Renal pelvis (tissue), 12 donors: ENCODE data around the gene ARL3. TPM values are rescaled to one million over a fixed set of nuclear protein-coding genes. Genes with fewer than 3 reads are reported as not detected.
"Not testable (repeated sequence)": the region's sequence is repeated elsewhere in the genome, so short reads cannot be mapped to it uniquely, and the experiment has no call there.

Experiments
- DNase-seq: peaks from one replicate; pipeline ENCODE4 v3.0.0-alpha.2; 2013
- long read RNA-seq, 16 experiments: transcript quantifications; one replicate each; lab custom pipeline, GENCODE V29; 2026
- polyA plus RNA-seq, 3 donors: library from polyadenylated mRNA; unstranded; fragments of 120-200 nt; gene quantifications; one replicate each; pipeline ENCODE4 v1.2.1, GENCODE V29; 2013; ENCODE audit not compliant: insufficient read length in 3 of 3

Gene ARL3, protein sequence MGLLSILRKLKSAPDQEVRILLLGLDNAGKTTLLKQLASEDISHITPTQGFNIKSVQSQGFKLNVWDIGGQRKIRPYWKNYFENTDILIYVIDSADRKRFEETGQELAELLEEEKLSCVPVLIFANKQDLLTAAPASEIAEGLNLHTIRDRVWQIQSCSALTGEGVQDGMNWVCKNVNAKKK
- 10 to 100 TPM; 30.5 to 31.3 (median 30.9) TPM for polyA plus RNA-seq
- long read RNA-seq, donor 1, transcript ARL3-201 (6 exons, 3,844 nt): major isoform, 65 of 82 reads
- long read RNA-seq, donor 1, partial matches to known transcripts: 17 of 82 reads
- long read RNA-seq, donor 1, other reads (novel, unspliced or antisense): 0 of 82 reads
- long read RNA-seq, donor 2, transcript ARL3-201 (6 exons, 3,844 nt): major isoform, 74 of 100 reads
- long read RNA-seq, donor 2, partial matches to known transcripts: 20 of 100 reads
- long read RNA-seq, donor 2, other reads (novel, unspliced or antisense): 6 of 100 reads
- long read RNA-seq, donor 3, transcript ARL3-201 (6 exons, 3,844 nt): major isoform, 52 of 81 reads
- long read RNA-seq, donor 3, partial matches to known transcripts: 29 of 81 reads
- long read RNA-seq, donor 3, other reads (novel, unspliced or antisense): 0 of 81 reads
- long read RNA-seq, donor 4, transcript ARL3-201 (6 exons, 3,844 nt): major isoform, 73 of 236 reads
- long read RNA-seq, donor 4, partial matches to known transcripts: 157 of 236 reads
- long read RNA-seq, donor 4, other reads (novel, unspliced or antisense): 6 of 236 reads
- long read RNA-seq, donor 5, transcript ARL3-201 (6 exons, 3,844 nt): major isoform, 27 of 52 reads
- long read RNA-seq, donor 5, partial matches to known transcripts: 25 of 52 reads
- long read RNA-seq, donor 5, other reads (novel, unspliced or antisense): 0 of 52 reads
- long read RNA-seq, donor 6, transcript ARL3-201 (6 exons, 3,844 nt): major isoform, 76 of 92 reads
- long read RNA-seq, donor 6, partial matches to known transcripts: 16 of 92 reads
- long read RNA-seq, donor 6, other reads (novel, unspliced or antisense): 0 of 92 reads
- long read RNA-seq, donor 7, transcript ARL3-201 (6 exons, 3,844 nt): major isoform, 65 of 119 reads
- long read RNA-seq, donor 7, partial matches to known transcripts: 54 of 119 reads
- long read RNA-seq, donor 7, other reads (novel, unspliced or antisense): 0 of 119 reads
- long read RNA-seq, donor 8, transcript ARL3-201 (6 exons, 3,844 nt): major isoform, 19 of 28 reads
- long read RNA-seq, donor 8, partial matches to known transcripts: 9 of 28 reads
- long read RNA-seq, donor 8, other reads (novel, unspliced or antisense): 0 of 28 reads
- long read RNA-seq, donor 9, transcript ARL3-201 (6 exons, 3,844 nt): major isoform, 85 of 120 reads
- long read RNA-seq, donor 9, partial matches to known transcripts: 35 of 120 reads
- long read RNA-seq, donor 9, other reads (novel, unspliced or antisense): 0 of 120 reads
- long read RNA-seq, donor 10, transcript ARL3-201 (6 exons, 3,844 nt): major isoform, 61 of 96 reads
- long read RNA-seq, donor 10, partial matches to known transcripts: 12 of 96 reads
- long read RNA-seq, donor 10, other reads (novel, unspliced or antisense): 23 of 96 reads
- long read RNA-seq, donor 11, transcript ARL3-201 (6 exons, 3,844 nt): major isoform, 39 of 48 reads
- long read RNA-seq, donor 11, partial matches to known transcripts: 9 of 48 reads
- long read RNA-seq, donor 11, other reads (novel, unspliced or antisense): 0 of 48 reads
- long read RNA-seq, donor 12, transcript ARL3-201 (6 exons, 3,844 nt): major isoform, 93 of 336 reads
- long read RNA-seq, donor 12, partial matches to known transcripts: 206 of 336 reads
- long read RNA-seq, donor 12, other reads (novel, unspliced or antisense): 37 of 336 reads
- long read RNA-seq, donor 13, transcript ARL3-201 (6 exons, 3,844 nt): major isoform, 35 of 65 reads
- long read RNA-seq, donor 13, partial matches to known transcripts: 25 of 65 reads
- long read RNA-seq, donor 13, other reads (novel, unspliced or antisense): 5 of 65 reads
- long read RNA-seq, donor 14: 0 reads
- long read RNA-seq, donor 15, transcript ARL3-201 (6 exons, 3,844 nt): major isoform, 67 of 97 reads
- long read RNA-seq, donor 15, partial matches to known transcripts: 30 of 97 reads
- long read RNA-seq, donor 15, other reads (novel, unspliced or antisense): 0 of 97 reads
- long read RNA-seq, donor 16, transcript ARL3-201 (6 exons, 3,844 nt): major isoform, 60 of 123 reads
- long read RNA-seq, donor 16, partial matches to known transcripts: 52 of 123 reads
- long read RNA-seq, donor 16, other reads (novel, unspliced or antisense): 11 of 123 reads

DNA sequence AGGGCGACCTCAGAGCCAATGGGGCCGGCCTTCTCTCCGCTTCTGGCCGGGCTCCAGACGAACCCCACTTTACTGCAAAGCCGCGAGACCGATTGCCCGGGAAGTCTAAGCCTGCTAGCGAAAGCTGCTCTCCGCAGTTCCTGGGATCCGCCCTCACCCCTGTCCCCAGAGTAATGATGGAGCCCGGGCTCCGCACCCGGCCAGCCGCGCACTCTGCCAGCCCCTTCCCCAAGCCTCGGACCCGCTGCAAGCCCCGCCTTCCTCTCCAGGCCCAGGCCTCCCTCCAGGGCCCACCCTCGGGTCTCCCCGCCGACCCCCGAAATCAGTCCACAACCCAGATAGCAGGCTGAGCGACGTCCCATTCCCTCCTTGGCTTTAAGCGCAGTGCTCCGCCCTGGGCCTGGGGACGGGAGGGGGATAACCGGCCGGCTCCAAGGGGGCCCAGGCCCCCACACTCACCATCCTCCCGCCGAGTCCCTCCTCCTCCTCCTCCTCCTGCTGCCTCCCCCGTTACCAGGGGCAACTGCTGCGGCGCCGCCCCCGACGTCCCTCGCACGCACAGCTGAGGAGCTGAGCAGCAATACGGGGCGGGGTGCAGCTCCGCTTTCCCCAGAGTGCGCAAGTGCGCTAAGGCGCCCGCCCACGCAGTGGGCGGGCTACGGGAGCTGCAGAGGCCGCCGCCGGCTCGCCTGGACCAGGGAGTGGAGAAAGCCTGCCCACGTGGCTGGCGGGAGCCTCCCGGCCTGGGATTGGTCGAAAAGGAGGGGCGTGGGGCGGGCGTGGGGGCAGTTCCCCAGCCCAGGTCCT lies at the start of gene ARL3:
Gene ARL3, minus strand, starts transcription at position 584 of the 807 bp plus-strand sequence. Its CDS starts 122 bp downstream, at position 462.
- DNase-seq: peak; percentile 99

GRCh38 chr10:102763037-102763607 lies 48.9 kb upstream of the ARL3 start:
- no peak for DNase-seq

- no peak for DNase-seq
Measured at GRCh38 chr10:102762401-102763015, 48.3 kb upstream of the ARL3 start.

DNA sequence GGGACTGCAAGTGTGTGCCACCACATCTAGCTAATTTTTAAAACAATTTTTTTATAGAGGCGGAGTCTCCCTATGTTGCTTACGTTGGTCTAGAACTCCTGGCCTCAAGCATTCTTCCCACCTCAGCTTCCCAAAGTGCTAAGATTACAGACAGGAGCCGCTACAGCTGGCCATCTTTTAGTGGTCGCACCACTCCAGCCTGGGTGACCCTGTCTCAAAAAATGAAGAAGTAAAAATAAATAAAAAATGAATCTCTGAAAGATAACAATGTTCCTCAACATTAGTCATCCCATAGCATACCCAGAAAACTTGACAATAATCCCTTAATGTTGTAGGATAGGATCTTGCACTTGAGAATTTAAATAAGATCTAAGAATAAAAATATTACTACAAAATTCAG lies 47.8 kb upstream of the ARL3 start:
- no peak for DNase-seq

DNA sequence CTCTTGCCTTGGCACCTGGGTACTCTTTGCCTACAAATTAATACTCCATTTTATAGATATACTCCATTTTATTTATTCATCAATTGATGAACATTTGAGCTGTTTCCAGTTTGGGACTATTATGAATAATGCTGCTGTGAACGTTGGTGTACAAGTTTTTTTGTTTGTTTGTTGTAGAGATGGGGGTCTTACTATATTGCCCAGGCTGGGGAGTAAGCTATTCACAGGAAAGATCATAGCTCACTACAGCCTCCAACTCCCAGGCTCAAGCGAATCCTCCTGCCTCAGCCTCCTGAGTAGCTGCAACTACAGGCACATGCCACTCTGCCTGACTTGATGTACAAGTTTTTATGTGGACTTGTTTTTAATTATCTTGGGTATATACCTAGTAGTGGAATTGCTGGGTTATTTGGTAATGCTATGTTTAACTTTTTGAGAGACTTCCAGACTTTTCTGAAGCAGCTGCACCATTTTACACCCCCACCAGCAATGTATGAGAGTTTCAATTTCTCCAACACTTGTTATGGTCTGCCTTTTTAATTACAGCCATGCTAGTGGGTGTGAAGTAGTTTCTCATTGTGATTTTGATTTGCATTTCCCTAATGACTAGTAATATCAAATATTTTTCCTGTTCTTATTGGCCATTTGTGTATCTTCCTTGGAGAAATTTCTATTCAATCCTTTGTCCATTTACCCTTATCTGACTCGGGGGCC lies 45.5 kb upstream of the ARL3 start:
- DNase-seq: no peak

GRCh38 chr10:102758933-102759262 lies 44.7 kb upstream of the ARL3 start:
- DNase-seq: not testable (repeated sequence)

GRCh38 chr10:102758240-102758932 lies 44.2 kb upstream of the ARL3 start:
- peak; percentile 67 for DNase-seq

- no peak for DNase-seq
Measured at GRCh38 chr10:102757323-102757722, 43.1 kb upstream of the ARL3 start.

GRCh38 chr10:102753718-102754117 lies 39.5 kb upstream of the ARL3 start:
- no peak for DNase-seq

DNA sequence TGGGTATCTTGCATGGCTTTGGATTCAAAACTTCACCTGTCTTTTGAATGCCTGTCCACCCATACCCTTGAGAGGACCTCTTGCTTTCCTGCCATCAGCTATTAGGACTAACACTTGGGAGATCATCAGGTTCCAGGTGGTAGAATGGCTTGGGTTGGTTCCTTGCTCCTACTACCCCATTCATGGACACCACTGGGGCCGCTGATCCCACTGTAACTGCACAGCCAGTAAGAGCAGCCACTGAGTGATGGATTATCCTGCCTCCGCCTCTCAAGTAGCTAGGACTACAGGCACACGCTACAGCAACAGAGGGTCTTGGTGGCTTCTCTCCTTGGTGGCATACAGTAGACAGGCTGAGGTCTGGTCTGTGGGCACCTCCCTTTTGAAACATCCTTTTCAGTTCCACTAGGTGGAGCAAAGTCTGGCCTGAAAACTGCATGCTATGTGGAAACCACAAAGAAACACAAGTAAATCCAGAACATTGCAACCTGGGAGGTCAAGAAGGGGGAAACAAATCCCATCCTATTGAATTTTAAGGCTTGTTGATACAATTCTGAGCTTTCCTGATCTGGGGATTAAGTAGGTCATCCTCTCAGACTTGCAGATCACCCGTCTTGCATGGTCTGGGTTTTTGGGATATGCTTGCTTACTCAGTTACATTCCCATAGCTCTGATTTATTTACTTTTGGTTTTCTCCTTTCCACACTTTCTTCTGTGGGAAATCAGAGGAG lies 38.9 kb upstream of the ARL3 start:
- DNase-seq: peak; percentile 47

DNA sequence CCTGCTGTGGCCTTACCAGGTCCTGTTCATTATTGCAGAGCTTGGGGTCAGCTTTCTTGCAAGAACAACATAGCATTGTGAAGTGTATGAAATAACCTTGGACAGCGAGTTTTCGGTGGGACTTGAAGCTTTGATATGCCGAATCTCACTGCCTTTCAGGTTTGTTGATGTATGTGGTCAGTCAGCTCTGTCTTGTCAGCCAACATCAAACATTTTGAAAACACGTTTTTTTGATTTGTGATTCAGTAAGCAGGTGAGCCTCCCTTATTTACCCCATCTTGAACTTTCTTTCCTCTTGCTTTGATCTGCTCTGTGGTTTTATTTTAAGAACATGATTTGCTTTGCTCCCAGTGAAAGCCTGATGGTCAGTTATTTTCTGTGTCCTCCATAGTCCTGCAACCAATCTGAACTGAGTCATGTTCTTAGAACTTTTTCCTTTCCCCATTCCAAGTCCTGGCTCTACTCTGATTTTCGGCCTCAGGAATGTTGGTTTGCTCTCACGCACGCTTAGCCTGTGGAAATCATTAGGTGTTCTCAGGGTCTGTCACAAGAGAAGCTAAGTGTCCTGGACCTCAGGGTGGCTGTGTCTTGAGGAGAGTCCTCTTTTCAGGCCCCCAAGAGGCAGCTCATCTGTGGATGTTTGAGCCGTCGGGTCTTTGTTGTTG lies 38.2 kb upstream of the ARL3 start:
- DNase-seq: no peak

GRCh38 chr10:102745157-102745556 lies 31.0 kb upstream of the ARL3 start:
- DNase-seq: no peak

GRCh38 chr10:102744374-102745051 lies 30.3 kb upstream of the ARL3 start:
- no peak for DNase-seq

DNA sequence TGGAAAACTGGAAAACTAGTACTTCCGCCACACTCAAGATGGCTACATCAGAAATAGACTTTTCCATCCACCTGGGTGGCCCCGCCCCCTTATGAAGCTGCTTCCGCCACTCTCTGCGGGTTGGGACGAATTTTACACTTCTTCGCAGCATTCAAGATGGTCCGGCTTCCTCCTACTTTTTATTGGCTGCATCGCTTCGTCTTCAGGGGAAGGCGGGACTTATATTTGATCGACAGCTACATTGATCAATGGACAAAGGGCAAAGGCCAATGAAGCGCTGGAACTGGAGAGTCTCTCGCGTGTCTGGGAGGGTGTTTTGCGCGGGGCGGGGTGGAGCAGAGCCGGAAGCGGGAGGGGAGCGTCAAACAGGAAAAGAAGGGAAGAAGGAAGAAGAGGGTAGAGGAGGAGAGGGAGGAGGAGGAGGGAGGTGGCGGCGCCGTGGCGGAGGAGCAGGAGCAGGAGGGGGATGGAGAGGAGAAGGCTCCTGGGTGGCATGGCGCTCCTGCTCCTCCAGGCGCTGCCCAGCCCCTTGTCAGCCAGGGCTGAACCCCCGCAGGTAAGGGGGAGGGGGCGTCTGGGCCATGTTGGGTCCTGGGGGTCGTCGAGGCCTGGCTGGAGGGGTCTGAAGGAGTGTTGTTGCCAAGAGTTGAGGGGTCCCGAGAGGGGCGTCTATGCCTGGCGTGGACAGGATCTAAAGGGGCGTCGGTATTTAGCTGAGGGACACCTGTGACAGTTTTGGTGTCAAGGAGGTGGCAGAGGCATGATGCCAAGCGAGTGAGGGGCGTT lies 29.6 kb upstream of the ARL3 start, which contains the start of gene WBP1L:
Gene WBP1L, plus strand, starts transcription at position 361 of the 786 bp plus-strand sequence. Its CDS starts 106 bp downstream, at position 467.
- DNase-seq: peak; percentile 100
